CD4-positive, alpha-beta T cell treated with Interleukin-21 for 1 hour (primary cell): ENCODE data around the gene CAMTA2.

Experiments used
- DNase-seq: peaks from one replicate; pipeline ENCODE4 v3.0.0-alpha.2; 2020

Gene CAMTA2

GRCh38 chr17:4968486-4969046 is 18.9 kb downstream of the CAMTA2 start:
- no peak for DNase-seq

- DNase-seq: peak; percentile 96
Observed at GRCh38 chr17:4967539-4968485, 19.7 kb downstream of the CAMTA2 start, which contains the start of gene SPAG7. TSS of gene SPAG7 (minus strand) at chr17:4967817. CDS start at chr17:4967804, 13 bp downstream.

GRCh38 chr17:4966844-4967538 is 20.5 kb downstream of the CAMTA2 start:
- peak; percentile 99 for DNase-seq

- DNase-seq: no peak
Observed at GRCh38 chr17:4965311-4965986, 22.0 kb downstream of the CAMTA2 start.

GRCh38 chr17:4960279-4960922 is 27.1 kb downstream of the CAMTA2 start:
- DNase-seq: no peak

- DNase-seq: no peak
Observed at GRCh38 chr17:4959261-4959965, 28.1 kb downstream of the CAMTA2 start.

GRCh38 chr17:4958102-4958501 is 29.4 kb downstream of the CAMTA2 start:
- no peak for DNase-seq

- peak; percentile 53 for DNase-seq
Observed at GRCh38 chr17:4956493-4957061, 30.9 kb downstream of the CAMTA2 start.

GRCh38 chr17:4955091-4955490 is 32.4 kb downstream of the CAMTA2 start:
- DNase-seq: no peak

GRCh38 chr17:4953451-4953961 is 34.0 kb downstream of the CAMTA2 start:
- DNase-seq: no peak

GRCh38 chr17:4951486-4951885 is 36.0 kb downstream of the CAMTA2 start:
- no peak for DNase-seq

GRCh38 chr17:4950746-4951204 is 36.7 kb downstream of the CAMTA2 start, which contains the start of gene ENO3:
TSS of gene ENO3 (plus strand) at chr17:4951119. CDS start at chr17:4951830, 711 bp downstream.
- DNase-seq: no peak

GRCh38 chr17:4950075-4950745 is 37.3 kb downstream of the CAMTA2 start:
- no peak for DNase-seq

- DNase-seq: peak; percentile 89
Observed at GRCh38 chr17:4949321-4950074, 38.0 kb downstream of the CAMTA2 start.

- peak; percentile 79 for DNase-seq
Observed at GRCh38 chr17:4948931-4949320, 38.5 kb downstream of the CAMTA2 start.

- peak; percentile 94 for DNase-seq
Observed at GRCh38 chr17:4948166-4948930, 39.1 kb downstream of the CAMTA2 start, which contains the start of gene PFN1. TSS of gene PFN1 (minus strand) at chr17:4948530. CDS start at chr17:4948394, 136 bp downstream.

- peak; percentile 79 for DNase-seq
Observed at GRCh38 chr17:4947411-4948165, 39.9 kb downstream of the CAMTA2 start.

GRCh38 chr17:4947010-4947410 is 40.5 kb downstream of the CAMTA2 start:
- DNase-seq: no peak
